ENCODE results near the gene PSMB7. TPM values are rescaled to one million over a fixed set of nuclear protein-coding genes. Genes with fewer than 3 reads are reported as not detected.

PSMB7 gene
- total RNA-seq, 2 donors from 2014 or later = 91.4 to 149 TPM

DNA sequence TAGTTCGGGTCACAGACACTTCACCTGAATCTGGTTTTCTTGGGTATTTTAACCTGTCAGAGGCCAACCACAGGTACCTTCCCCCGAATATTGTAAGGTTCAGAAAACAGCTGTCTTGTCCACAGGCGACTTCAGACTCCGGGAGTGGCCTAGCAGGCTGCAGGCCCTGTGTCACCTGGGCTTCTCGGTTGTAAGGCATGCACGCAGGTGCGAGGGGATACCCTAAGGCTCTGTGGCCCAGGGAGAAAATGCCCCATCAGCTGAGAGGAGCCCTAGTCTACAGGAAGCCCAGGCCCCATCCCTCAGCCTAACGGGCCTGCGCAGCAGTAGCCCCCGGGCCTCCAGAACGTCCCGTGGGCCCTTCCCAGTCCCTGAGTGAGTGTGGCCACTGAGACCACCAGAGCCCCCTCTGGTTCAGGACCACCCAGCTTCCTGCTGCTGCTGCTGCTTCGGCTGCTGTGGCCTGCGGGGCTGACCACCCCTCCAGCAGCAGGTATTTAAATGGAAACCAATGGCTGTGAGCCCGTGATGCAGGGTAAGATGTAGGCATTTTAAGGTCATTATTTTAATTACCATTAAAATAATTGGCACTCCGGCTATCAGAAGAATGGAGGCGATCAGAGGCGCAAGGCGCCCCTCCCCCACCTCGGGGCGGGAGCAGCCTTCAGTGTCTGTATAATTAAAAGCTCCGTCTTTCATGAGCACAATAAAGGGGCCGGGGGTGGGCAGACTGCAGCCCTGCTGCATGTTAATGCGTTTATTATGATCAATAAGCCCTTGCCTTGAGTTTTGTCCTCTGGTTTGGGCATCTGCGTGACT lies 65.4 kb downstream of the PSMB7 start:
- Histone ChIP-seq H3K4me3 (no peak overlapping the region), H3K4me1 (ENCODE audit: control insufficient read depth in 1 of 2, low read depth in 2 of 2) (no peaks in the 10 kb centered on the region)
- DNase-seq (ENCODE audit: low spot score) = no peak

DNA sequence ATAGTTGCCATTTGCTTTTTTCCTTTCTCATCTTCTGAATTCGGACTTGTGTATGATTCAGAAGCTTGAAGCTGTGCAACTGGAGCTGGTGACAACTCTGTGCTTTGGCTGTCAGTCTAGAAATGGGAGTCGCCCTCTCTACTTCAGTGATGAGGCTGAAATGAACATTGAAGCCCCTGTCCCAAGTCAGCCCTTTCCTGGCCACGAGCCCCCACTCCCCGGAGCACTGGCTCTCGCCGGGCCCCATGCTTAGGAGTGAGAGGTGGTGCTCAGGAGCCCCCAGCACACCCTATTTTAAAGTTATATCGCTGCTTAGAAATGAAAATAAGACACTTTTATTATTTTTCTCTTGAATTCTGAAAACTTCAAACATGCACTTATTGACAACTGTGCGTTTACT lies 66.0 kb downstream of the PSMB7 start:
- no peaks in the 10 kb centered on the region for H3K27me3 ChIP-seq (replicated peaks; ENCODE audit: insufficient read depth)
- H3K36me3 ChIP-seq = peaks cover 50% of the 10 kb centered on the region

More for the DNA sequence above, 65.4 kb downstream of the PSMB7 start:
- TF ChIP-seq, protein P1, sequence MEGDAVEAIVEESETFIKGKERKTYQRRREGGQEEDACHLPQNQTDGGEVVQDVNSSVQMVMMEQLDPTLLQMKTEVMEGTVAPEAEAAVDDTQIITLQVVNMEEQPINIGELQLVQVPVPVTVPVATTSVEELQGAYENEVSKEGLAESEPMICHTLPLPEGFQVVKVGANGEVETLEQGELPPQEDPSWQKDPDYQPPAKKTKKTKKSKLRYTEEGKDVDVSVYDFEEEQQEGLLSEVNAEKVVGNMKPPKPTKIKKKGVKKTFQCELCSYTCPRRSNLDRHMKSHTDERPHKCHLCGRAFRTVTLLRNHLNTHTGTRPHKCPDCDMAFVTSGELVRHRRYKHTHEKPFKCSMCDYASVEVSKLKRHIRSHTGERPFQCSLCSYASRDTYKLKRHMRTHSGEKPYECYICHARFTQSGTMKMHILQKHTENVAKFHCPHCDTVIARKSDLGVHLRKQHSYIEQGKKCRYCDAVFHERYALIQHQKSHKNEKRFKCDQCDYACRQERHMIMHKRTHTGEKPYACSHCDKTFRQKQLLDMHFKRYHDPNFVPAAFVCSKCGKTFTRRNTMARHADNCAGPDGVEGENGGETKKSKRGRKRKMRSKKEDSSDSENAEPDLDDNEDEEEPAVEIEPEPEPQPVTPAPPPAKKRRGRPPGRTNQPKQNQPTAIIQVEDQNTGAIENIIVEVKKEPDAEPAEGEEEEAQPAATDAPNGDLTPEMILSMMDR (IDR thresholded peaks at IDR 0.05) = no peak
- H3K27ac ChIP-seq = no peak overlapping the region
- H3K9me3 ChIP-seq = no peaks in the 10 kb centered on the region
- no peaks in the 10 kb centered on the region for H3K27me3 ChIP-seq (replicated peaks; ENCODE audit: insufficient read depth)
- ATAC-seq (ENCODE audit: insufficient number of reproducible peaks, low FRiP score, low read depth) = no peak
- peaks cover 50% of the 10 kb centered on the region for H3K36me3 ChIP-seq

DNA sequence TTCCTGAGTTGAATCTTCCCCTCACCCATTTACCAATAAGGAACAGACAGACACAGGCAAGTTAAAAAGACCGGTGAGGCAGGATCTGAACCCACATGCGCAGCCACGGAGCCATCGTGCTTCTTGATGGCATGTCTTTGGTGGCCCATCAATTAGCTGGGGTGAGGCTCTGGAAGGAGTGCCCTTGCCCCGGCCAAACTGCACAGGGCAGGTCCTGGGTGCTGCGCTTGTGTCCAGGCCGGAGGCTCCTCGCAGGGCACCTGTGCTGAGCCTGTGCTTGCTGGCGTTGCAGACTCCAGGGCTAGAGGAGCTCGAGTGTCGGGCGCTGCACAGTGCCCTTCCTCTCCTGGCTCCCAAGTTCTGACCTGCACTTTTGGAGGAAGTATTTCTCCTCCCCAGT lies 66.4 kb downstream of the PSMB7 start:
- peaks cover 49% of the 10 kb centered on the region for H3K36me3 ChIP-seq
- ATAC-seq (ENCODE audit: insufficient number of reproducible peaks, low FRiP score, low read depth) = no peak
- H3K27me3 ChIP-seq (replicated peaks; ENCODE audit: insufficient read depth) = no peaks in the 10 kb centered on the region
- TF ChIP-seq, protein P1 (IDR thresholded peaks at IDR 0.05) = no peak
- no peak overlapping the region for H3K27ac ChIP-seq
- H3K9me3 ChIP-seq = no peaks in the 10 kb centered on the region
- no peaks in the 10 kb centered on the region for H3K4me1 ChIP-seq (ENCODE audit: control insufficient read depth in 1 of 2, low read depth in 2 of 2)
- H3K4me3 ChIP-seq = no peak overlapping the region
- no peak for DNase-seq (ENCODE audit: low spot score)

More for the DNA sequence above, 66.0 kb downstream of the PSMB7 start:
- H3K9me3 ChIP-seq = no peaks in the 10 kb centered on the region
- no peak overlapping the region for H3K4me3 ChIP-seq
- DNase-seq (ENCODE audit: low spot score) = no peak
- H3K4me1 ChIP-seq (ENCODE audit: control insufficient read depth in 1 of 2, low read depth in 2 of 2) = no peaks in the 10 kb centered on the region
- ATAC-seq (ENCODE audit: insufficient number of reproducible peaks, low FRiP score, low read depth) = no peak
- TF ChIP-seq, protein P1 (IDR thresholded peaks at IDR 0.05) = no peak
- no peak overlapping the region for H3K27ac ChIP-seq

DNA sequence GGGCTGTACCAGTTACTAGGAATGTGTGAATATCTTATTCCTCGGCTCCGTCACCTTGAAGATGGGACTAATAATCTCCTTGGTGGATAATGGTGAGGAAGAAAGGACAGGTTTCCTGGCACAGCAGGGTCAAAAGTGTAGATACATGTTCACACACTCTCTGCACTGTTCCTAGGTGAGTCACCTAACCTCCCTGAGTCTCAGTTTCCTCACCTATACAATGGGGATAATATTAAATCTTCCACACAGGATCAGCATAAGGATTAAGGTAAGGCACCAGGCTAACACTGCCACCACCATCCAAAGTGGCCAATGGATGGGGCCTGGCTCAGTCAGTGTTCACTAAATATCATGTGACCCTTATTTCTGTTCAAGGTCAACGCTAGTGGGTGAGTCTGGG lies 66.9 kb downstream of the PSMB7 start:
- TF ChIP-seq, protein P1 (IDR thresholded peaks at IDR 0.05) = no peak
- Histone ChIP-seq H3K36me3 (peaks cover 49% of the 10 kb centered on the region), H3K27me3 (replicated peaks; ENCODE audit: insufficient read depth) (no peaks in the 10 kb centered on the region), H3K27ac (no peak overlapping the region), H3K4me3 (no peak overlapping the region), H3K4me1 (ENCODE audit: control insufficient read depth in 1 of 2, low read depth in 2 of 2) (peaks cover 0 to 4% of the 10 kb centered on the region in 2 donors), H3K9me3 (no peaks in the 10 kb centered on the region)
- no peak for DNase-seq (ENCODE audit: low spot score)
- ATAC-seq (ENCODE audit: insufficient number of reproducible peaks, low FRiP score, low read depth) = no peak

DNA sequence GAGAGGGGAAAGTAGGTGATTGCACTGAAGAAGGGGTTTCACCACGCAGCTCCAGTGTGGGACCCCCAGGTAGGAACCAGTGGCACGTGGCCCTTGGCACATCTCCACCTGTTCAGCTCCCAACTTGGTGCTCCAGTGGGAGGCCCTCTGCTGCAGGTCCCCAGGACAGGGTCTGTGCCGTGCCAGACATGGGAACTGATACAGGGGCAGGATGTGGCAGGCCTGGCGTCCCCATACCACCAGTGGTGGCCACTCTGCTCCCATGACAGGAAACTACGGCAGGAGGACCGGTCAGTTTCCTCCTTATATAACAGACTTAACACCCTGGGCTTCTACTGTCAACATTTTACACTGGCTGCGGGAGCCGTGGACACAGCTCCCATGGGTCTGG lies 67.3 kb downstream of the PSMB7 start:
- H3K27me3 ChIP-seq (replicated peaks; ENCODE audit: insufficient read depth) = no peaks in the 10 kb centered on the region
- no peaks in the 10 kb centered on the region for H3K9me3 ChIP-seq
- TF ChIP-seq, protein P1 (IDR thresholded peaks at IDR 0.05) = no peak
- DNase-seq (ENCODE audit: low spot score) = no peak
- no peak for ATAC-seq (ENCODE audit: insufficient number of reproducible peaks, low FRiP score, low read depth)
- H3K36me3 ChIP-seq = peaks cover 45% of the 10 kb centered on the region
- no peak overlapping the region for H3K27ac ChIP-seq
- no peak overlapping the region for H3K4me3 ChIP-seq
- H3K4me1 ChIP-seq (ENCODE audit: control insufficient read depth in 1 of 2, low read depth in 2 of 2) = peaks cover 0 to 7% of the 10 kb centered on the region in 2 donors

Measured in thoracic aorta (tissue), 2 donors.